Measurements from ENCODE around the gene KDM4C.

Gene KDM4C

DNA sequence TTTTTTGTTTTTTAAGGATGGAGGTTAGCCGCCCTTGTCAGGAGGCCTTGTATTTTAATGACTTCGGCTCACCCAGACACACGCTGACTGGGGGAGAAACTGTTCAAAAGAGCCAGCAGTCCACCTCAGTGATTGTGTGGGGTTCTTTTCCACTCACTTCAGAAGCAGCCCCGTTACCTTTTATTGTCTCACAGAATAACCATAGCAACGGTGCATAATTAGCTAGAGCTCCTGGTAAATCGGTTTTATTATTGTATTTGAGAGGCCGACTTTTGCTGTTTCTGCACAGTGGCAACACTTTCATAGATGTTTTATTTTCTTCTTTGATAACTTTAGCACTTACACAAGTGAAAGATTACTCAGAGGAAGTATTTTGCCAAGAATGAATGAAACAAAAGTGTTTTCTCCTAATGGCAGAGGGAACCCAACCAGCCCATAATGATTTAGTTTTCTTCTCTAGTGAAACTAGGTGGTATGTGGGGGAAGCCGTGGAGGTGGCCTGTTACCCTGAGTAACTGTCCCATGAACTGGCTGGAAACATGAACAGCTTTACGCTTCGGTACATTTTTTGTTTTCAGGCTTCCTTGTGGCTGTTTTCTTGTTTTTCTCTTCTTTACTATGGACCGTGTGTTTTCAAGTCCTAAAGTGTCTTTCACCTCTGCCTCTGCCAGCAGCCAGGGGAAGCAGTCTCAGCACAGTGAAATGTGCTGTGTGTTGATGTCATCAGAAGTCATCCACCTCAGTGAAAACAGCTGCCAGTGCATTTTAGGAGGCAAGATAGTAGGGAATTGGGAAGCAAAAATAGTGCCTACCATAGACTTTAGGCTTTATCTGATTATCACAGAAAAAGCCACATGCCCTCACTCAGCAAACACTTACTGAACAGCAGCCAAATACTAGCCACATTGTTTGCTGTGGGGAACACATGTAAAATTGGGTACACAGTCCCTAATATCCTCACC lies 414.7 kb downstream of the KDM4C start:
- no peak overlapping the region for H3K4me3 ChIP-seq (replicated peaks in 1 of 2; ENCODE audit: low read depth in 2 of 2, low read length in 2 of 2)
- DNase-seq (ENCODE audit: low read depth in 2 of 2) = peak; percentile 27 to 34
- TF ChIP-seq, protein P1, sequence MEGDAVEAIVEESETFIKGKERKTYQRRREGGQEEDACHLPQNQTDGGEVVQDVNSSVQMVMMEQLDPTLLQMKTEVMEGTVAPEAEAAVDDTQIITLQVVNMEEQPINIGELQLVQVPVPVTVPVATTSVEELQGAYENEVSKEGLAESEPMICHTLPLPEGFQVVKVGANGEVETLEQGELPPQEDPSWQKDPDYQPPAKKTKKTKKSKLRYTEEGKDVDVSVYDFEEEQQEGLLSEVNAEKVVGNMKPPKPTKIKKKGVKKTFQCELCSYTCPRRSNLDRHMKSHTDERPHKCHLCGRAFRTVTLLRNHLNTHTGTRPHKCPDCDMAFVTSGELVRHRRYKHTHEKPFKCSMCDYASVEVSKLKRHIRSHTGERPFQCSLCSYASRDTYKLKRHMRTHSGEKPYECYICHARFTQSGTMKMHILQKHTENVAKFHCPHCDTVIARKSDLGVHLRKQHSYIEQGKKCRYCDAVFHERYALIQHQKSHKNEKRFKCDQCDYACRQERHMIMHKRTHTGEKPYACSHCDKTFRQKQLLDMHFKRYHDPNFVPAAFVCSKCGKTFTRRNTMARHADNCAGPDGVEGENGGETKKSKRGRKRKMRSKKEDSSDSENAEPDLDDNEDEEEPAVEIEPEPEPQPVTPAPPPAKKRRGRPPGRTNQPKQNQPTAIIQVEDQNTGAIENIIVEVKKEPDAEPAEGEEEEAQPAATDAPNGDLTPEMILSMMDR (IDR thresholded peaks at IDR 0.05; ENCODE audit: low read depth, low read length) = peak; percentile 18

DNA sequence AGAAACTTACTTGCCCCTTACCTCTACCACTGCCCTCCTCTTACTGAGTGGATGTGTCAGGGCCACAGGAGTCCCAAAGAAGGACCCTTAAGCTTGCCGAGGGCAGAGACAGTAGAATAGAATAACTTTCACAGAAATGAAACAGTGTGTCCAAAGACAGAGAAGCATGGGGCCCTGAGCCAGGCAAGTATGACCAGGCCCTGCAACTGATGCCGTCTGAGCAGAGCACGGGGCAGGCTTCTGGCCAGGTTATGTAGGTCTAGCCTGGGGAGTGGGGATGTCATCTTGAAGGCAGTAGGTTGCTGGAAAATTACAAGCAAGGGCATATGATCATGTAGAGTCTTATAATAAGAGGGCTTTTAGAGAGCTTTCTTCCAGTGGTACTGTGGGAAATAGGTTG lies 415.4 kb downstream of the KDM4C start:
- no peak for DNase-seq (ENCODE audit: low read depth in 2 of 2)
- TF ChIP-seq, protein P1 (IDR thresholded peaks at IDR 0.05; ENCODE audit: low read depth, low read length) = no peak
- H3K4me3 ChIP-seq (replicated peaks in 1 of 2; ENCODE audit: low read depth in 2 of 2, low read length in 2 of 2) = no peak overlapping the region

DNA sequence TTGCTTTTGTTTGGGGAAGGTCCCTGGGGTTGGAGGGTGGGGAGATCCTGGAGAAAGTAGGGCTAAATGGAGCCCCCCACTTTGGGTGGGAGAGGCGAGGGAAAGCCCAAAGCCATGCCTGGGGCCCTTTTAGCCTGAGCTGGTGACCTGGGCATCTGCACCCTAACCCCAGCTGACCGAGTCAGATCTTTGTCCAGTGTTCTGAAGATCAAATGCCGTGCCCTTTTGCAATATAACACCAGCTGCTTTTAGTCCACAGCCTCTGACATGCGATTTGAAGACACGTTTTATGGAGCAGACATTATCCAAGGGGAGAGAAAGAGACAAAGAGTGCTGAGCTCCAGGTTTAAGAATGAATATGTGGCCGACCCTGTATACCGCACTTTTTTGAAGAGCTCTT lies 416.5 kb downstream of the KDM4C start:
- H3K4me3 ChIP-seq (replicated peaks in 1 of 2; ENCODE audit: low read depth in 2 of 2, low read length in 2 of 2) = no peak overlapping the region
- TF ChIP-seq, protein P1 (IDR thresholded peaks at IDR 0.05; ENCODE audit: low read depth, low read length) = no peak
- DNase-seq (ENCODE audit: low read depth in 2 of 2) = no peak

DNA sequence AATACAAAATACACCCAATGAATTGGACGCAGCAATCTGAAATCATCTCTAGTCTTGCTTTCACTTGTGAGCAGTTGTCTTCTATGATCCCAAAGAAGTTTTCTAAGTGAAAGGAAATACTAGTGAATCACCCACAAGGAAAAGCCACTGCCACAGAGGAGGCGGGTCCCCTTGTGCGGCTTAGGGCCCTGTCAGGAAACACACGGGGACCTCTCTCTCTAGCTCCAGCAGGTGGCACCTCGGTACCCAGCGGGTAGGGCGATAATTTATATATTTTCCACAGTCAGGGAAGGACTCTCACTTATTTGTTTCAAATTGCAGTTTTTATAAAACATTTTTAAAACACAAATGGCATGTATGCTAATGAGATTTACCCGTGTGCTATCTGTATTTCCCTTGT lies 417.1 kb downstream of the KDM4C start:
- TF ChIP-seq, protein P1 (IDR thresholded peaks at IDR 0.05; ENCODE audit: low read depth, low read length) = no peak
- no peak for DNase-seq (ENCODE audit: low read depth in 2 of 2)
- no peak overlapping the region for H3K4me3 ChIP-seq (replicated peaks in 1 of 2; ENCODE audit: low read depth in 2 of 2, low read length in 2 of 2)

DNA sequence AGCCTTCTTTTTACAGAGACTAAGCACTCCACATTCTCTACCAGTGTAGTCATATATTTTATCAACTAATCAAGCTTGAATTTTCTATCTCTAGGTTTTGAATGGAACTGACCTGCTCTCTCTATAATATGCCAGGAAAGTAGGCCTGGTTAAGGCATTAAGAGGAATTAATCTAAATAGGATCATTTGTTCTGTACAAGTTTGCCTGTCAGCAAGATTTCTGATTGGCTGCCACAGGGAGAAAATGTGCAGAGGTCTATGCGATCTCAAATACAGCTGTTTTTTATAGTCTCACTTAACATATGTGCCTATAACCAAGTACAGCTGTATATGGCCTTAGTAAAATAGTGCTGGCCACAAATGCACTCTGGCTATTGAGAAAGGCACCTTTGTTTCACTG lies 418.8 kb downstream of the KDM4C start:
- TF ChIP-seq, protein P1 (IDR thresholded peaks at IDR 0.05; ENCODE audit: low read depth, low read length) = no peak
- no peak for DNase-seq (ENCODE audit: low read depth in 2 of 2)

DNA sequence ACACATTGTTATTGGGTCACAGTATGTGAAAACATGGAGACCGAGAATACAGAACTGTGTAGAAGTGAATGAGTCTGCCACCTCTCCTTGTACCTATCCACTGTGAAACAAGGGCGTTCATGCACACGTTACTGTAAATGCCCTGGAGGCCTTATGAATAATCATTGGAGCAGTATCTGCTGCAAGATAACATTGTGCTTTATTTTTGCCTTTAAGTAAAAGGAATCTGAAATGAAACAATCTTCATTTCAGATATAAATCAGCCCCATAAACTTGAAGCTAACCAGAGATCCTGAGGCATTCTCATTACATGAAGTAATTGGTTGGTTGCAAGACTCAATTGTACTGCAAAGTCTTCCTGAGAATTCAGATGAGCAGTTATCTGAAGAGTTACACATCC lies 419.6 kb downstream of the KDM4C start:
- no peak for DNase-seq (ENCODE audit: low read depth in 2 of 2)
- no peak overlapping the region for H3K4me3 ChIP-seq (replicated peaks in 1 of 2; ENCODE audit: low read depth in 2 of 2, low read length in 2 of 2)
- TF ChIP-seq, protein P1 (IDR thresholded peaks at IDR 0.05; ENCODE audit: low read depth, low read length) = no peak

More for the DNA sequence above, 418.8 kb downstream of the KDM4C start:
- H3K4me3 ChIP-seq (replicated peaks in 1 of 2; ENCODE audit: low read depth in 2 of 2, low read length in 2 of 2) = no peak overlapping the region
